Panc1 (cell line): ENCODE results near the gene RUNX1.

ENCODE experiments used
- CTCF ChIP-seq: fragments of 450-650 bp; IDR thresholded peaks from 2 replicates; pipeline ENCODE4 v1.5.1; 2017; ENCODE audit warnings: mild to moderate bottlenecking
- POLR2AphosphoS5 ChIP-seq: IDR thresholded peaks from 2 replicates; pipeline ENCODE4 v1.6.1; 2012; ENCODE audit warnings: mild to moderate bottlenecking, low read depth, low read length, moderate library complexity
- TCF7L2 ChIP-seq: IDR thresholded peaks from 2 replicates; pipeline ENCODE4 v1.6.1; 2011; ENCODE audit warnings: mild to moderate bottlenecking, low read depth, low read length, inconsistent platforms

GRCh38 chr21:34989337-34990151 is 59.6 kb downstream of the RUNX1 start:
- TF ChIP-seq CTCF (no peak), TCF7L2 (no peak), POLR2AphosphoS5 (no peak)
